OCI-LY1 (cell line): ENCODE measurements around the gene USP44.

ENCODE experiments used
- CTCF ChIP-seq: fragments of 200-600 bp; sonication (generic), shearing (Covaris generic); IDR thresholded peaks from 2 replicates; pipeline ENCODE4 v1.5.1; 2017; ENCODE audit warnings: mild to moderate bottlenecking, antibody characterized with exemption, low read length, moderate library complexity, mixed read lengths
- EZH2 ChIP-seq: fragments of 200-600 bp; sonication (generic), shearing (Covaris generic); IDR thresholded peaks from 2 replicates; pipeline ENCODE4 v1.8.0; 2017; ENCODE audit warnings: borderline replicate concordance, mixed run types, mild to moderate bottlenecking, antibody characterized with exemption, low read length, moderate library complexity, mixed read lengths

DNA sequence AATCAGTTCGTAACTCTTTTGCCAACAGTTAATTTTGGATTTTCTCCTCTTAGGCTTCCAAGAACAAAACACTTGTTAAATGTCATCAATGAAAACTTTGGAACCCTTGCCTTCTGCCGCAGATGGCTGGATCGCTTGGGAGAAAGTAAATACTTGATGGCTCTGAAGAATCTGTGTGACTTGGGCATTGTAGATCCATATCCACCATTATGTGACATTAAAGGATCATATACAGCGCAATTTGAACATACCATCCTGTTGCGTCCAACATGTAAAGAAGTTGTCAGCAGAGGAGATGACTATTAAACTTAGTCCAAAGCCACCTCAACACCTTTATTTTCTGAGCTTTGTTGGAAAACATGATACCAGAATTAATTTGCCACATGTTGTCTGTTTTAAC is 37.7 kb downstream of the USP44 start:
- TF ChIP-seq EZH2 = no peak
- no peak for TF ChIP-seq CTCF
